ENCODE measurements around the gene CCDC9B.

The CCDC9B gene

GRCh38 chr15:40329804-40330203 lies 10.9 kb downstream of the CCDC9B start:
- no peak for DNase-seq

GRCh38 chr15:40328751-40329150 lies 12.0 kb downstream of the CCDC9B start:
- DNase-seq: no peak

GRCh38 chr15:40328176-40328575 lies 12.6 kb downstream of the CCDC9B start:
- DNase-seq: peak; percentile 76

GRCh38 chr15:40327457-40327856 lies 13.3 kb downstream of the CCDC9B start:
- DNase-seq: no peak

- no peak for DNase-seq
These were observed 15.0 kb downstream of the CCDC9B start for GRCh38 chr15:40325700-40326099.

GRCh38 chr15:40325188-40325587 lies 15.6 kb downstream of the CCDC9B start:
- no peak for DNase-seq

GRCh38 chr15:40323953-40324937 lies 16.5 kb downstream of the CCDC9B start:
- no peak for DNase-seq

- DNase-seq: peak; percentile 96
These were observed 17.3 kb downstream of the CCDC9B start, which contains the start of gene INAFM2 for GRCh38 chr15:40323239-40323952. Gene INAFM2 (plus strand): TSS chr15:40323692. CDS start chr15:40324056, 364 bp downstream.

GRCh38 chr15:40322531-40323238 lies 18.1 kb downstream of the CCDC9B start:
- peak; percentile 48 for DNase-seq

- DNase-seq: peak; percentile 64
These were observed 19.8 kb downstream of the CCDC9B start for GRCh38 chr15:40320931-40321371.

- no peak for DNase-seq
These were observed 20.3 kb downstream of the CCDC9B start for GRCh38 chr15:40320409-40320808.

- DNase-seq: no peak
These were observed 23.2 kb downstream of the CCDC9B start for GRCh38 chr15:40317580-40317979.

- DNase-seq: no peak
These were observed 23.8 kb downstream of the CCDC9B start for GRCh38 chr15:40316931-40317330.

GRCh38 chr15:40314723-40315276 lies 25.9 kb downstream of the CCDC9B start:
- no peak for DNase-seq

GRCh38 chr15:40313531-40314398 lies 27.0 kb downstream of the CCDC9B start:
- no peak for DNase-seq

GRCh38 chr15:40312370-40313158 lies 28.2 kb downstream of the CCDC9B start:
- DNase-seq: no peak

- DNase-seq: no peak
These were observed 29.7 kb downstream of the CCDC9B start for GRCh38 chr15:40310993-40311392.

- no peak for DNase-seq
These were observed 30.5 kb downstream of the CCDC9B start for GRCh38 chr15:40310001-40310959.

- no peak for DNase-seq
These were observed 31.3 kb downstream of the CCDC9B start for GRCh38 chr15:40309344-40309862.
